Testis (tissue), 2 donors: ENCODE measurements around the gene BAG5.

Experiments
- CTCF ChIP-seq, 3 experiments: fragments of 450-650 bp in 2 of 3; fragments of 200-600 bp in 1 of 3; sonication (generic) in 1 of 3; IDR thresholded peaks; one replicate each; pipeline ENCODE4 v1.5.1; 2016 to 2019; ENCODE audit warnings: antibody characterized with exemption in 3 of 3, mild to moderate bottlenecking in 2 of 3, moderate library complexity in 1 of 3
- POLR2A ChIP-seq: fragments of 450-650 bp; IDR thresholded peaks from one replicate; pipeline ENCODE4 v1.6.1; 2017; ENCODE audit warnings: antibody characterized with exemption, mild to moderate bottlenecking, moderate library complexity

- no peak for TF ChIP-seq CTCF (IDR thresholded peaks at IDR 0.05)
- TF ChIP-seq POLR2A: no peak
Measured at GRCh38 chr14:103576371-103577024, 14.0 kb upstream of the BAG5 start.
